ENCODE results near the gene RBMS3.

Gene RBMS3

GRCh38 chr3:29639578-29640290 is 358.9 kb downstream of the RBMS3 start:
- in situ Hi-C loops (cut with MboI; ENCODE audit: low sequenced_read_pairs, unreplicated experiment) = no loop called here

GRCh38 chr3:29642393-29643033 is 361.6 kb downstream of the RBMS3 start:
- in situ Hi-C loops (cut with MboI; ENCODE audit: low sequenced_read_pairs, unreplicated experiment) = no loop called here
- DNase-seq (ENCODE audit: low spot score) = no peak
- TF ChIP-seq CTCF (IDR thresholded peaks at IDR 0.05; ENCODE audit: borderline replicate concordance, control extremely low read depth, extremely low read depth, insufficient read depth, missing control alignments) = no peak

More at GRCh38 chr3:29639578-29640290, 358.9 kb downstream of the RBMS3 start:
- no peak for TF ChIP-seq CTCF (IDR thresholded peaks at IDR 0.05; ENCODE audit: borderline replicate concordance, control extremely low read depth, extremely low read depth, insufficient read depth, missing control alignments)
- DNase-seq (ENCODE audit: low spot score) = no peak

- in situ Hi-C loops (cut with MboI; ENCODE audit: low sequenced_read_pairs, unreplicated experiment) = no loop called here
- TF ChIP-seq CTCF (IDR thresholded peaks at IDR 0.05; ENCODE audit: borderline replicate concordance, control extremely low read depth, extremely low read depth, insufficient read depth, missing control alignments) = no peak
- no peak for DNase-seq (ENCODE audit: low spot score)
Measured at GRCh38 chr3:29643034-29643425, 362.2 kb downstream of the RBMS3 start.

- TF ChIP-seq CTCF (IDR thresholded peaks at IDR 0.05; ENCODE audit: borderline replicate concordance, control extremely low read depth, extremely low read depth, insufficient read depth, missing control alignments) = no peak
- in situ Hi-C loops (cut with MboI; ENCODE audit: low sequenced_read_pairs, unreplicated experiment) = no loop called here
- DNase-seq (ENCODE audit: low spot score) = no peak
Measured at GRCh38 chr3:29644261-29644660, 363.4 kb downstream of the RBMS3 start.

- DNase-seq (ENCODE audit: low spot score) = no peak
- no peak for TF ChIP-seq CTCF (IDR thresholded peaks at IDR 0.05; ENCODE audit: borderline replicate concordance, control extremely low read depth, extremely low read depth, insufficient read depth, missing control alignments)
- in situ Hi-C loops (cut with MboI; ENCODE audit: low sequenced_read_pairs, unreplicated experiment) = no loop called here
Measured at GRCh38 chr3:29644956-29645636, 364.2 kb downstream of the RBMS3 start.

GRCh38 chr3:29646043-29646442 is 365.2 kb downstream of the RBMS3 start:
- no peak for DNase-seq (ENCODE audit: low spot score)
- no peak for TF ChIP-seq CTCF (IDR thresholded peaks at IDR 0.05; ENCODE audit: borderline replicate concordance, control extremely low read depth, extremely low read depth, insufficient read depth, missing control alignments)
- in situ Hi-C loops (cut with MboI; ENCODE audit: low sequenced_read_pairs, unreplicated experiment) = no loop called here
